K562 (cell line): Measurements from ENCODE around the gene TRIM27. TPM values are rescaled to one million over a fixed set of nuclear protein-coding genes. Genes with fewer than 3 reads are reported as not detected.

Experiments used
- CBX5 ChIP-seq: IDR thresholded peaks from 2 replicates; pipeline ENCODE4 v1.6.1; 2014; ENCODE audit warnings: low read depth, borderline replicate concordance
- CSDE1 ChIP-seq, 2 experiments: fragments of 450-650 bp; IDR thresholded peaks; 2 replicates each; pipeline ENCODE4 v1.6.1; 2016; ENCODE audit warnings: mild to moderate bottlenecking in 1 of 2
- MAFK ChIP-seq: IDR thresholded peaks from 2 replicates; pipeline ENCODE4 v1.6.1; 2011; ENCODE audit warnings: low read length, improper control_type of control experiment
- MBD2 ChIP-seq: sonication (generic); IDR thresholded peaks from 2 replicates; pipeline ENCODE4 v1.6.1; 2016; ENCODE audit warnings: low read depth, borderline replicate concordance
- MEF2A ChIP-seq: IDR thresholded peaks from 2 replicates; pipeline ENCODE4 v1.6.1; 2011; ENCODE audit warnings: low read depth, mild to moderate bottlenecking, low read length, moderate library complexity; ENCODE audit not compliant: control insufficient read depth
- NCOA2 ChIP-seq, 2 experiments: fragments of 450-650 bp; IDR thresholded peaks; 2 replicates each; pipeline ENCODE4 v1.6.1; 2018; ENCODE audit warnings: mild to moderate bottlenecking in 2 of 2, moderate library complexity in 1 of 2; ENCODE audit not compliant: partially characterized antibody in 2 of 2
- NCOR1 ChIP-seq: fragments of 450-650 bp; IDR thresholded peaks from 2 replicates; pipeline ENCODE4 v1.6.1; 2016; ENCODE audit warnings: mild to moderate bottlenecking, moderate library complexity
- SMARCC2 ChIP-seq: fragments of 450-650 bp; IDR thresholded peaks from 2 replicates; pipeline ENCODE4 v1.6.1; 2017; ENCODE audit warnings: antibody characterized with exemption, moderate library complexity, mild to moderate bottlenecking, low read depth
- SUPT5H ChIP-seq: fragments of 450-650 bp; IDR thresholded peaks from 2 replicates; pipeline ENCODE4 v1.6.1; 2016
- WHSC1 ChIP-seq: IDR thresholded peaks from one replicate; pipeline ENCODE4 v1.6.1; 2012; ENCODE audit warnings: low read length, control low read depth, inconsistent platforms
- ZNF143 ChIP-seq: sonication (generic); formaldehyde crosslinking; IDR thresholded peaks from 2 replicates; pipeline ENCODE4 v1.9.0; 2022; ENCODE audit warnings: mild to moderate bottlenecking, missing genetic modification reagents
- ZNF239 ChIP-seq: fragments of 250-450 bp; sonication (Bioruptor Pico); IDR thresholded peaks from 2 replicates; pipeline ENCODE4 v1.4.0; 2020; ENCODE audit warnings: mild to moderate bottlenecking
- ZNF717 ChIP-seq: fragments of 250-450 bp; sonication (Bioruptor Pico); IDR thresholded peaks from 2 replicates; pipeline ENCODE4 v1.5.0; 2021
- polyA plus RNA-seq, 8 experiments: library from polyadenylated mRNA; depleted of rRNA in 4 of 8; stranded (reverse) in 5 of 8; unstranded in 3 of 8; fragments of >200 nt; fragmentation: Nextera tagmentation in 2 of 8; fragmentation: Illumina TruSeq in 1 of 8; extraction: Ambion mirVana in 2 of 8; extraction: Trizol in 1 of 8; gene quantifications; 2 replicates each; pipeline versions ENCODE4 v1.2.1 to v1.2.3, GENCODE V29; 2011 to 2014; ENCODE audit warnings: inconsistent platforms in 1 of 8, missing spikeins in 1 of 8
- total RNA-seq, 7 experiments: library from RNA; depleted of rRNA in 6 of 7; stranded (reverse); fragments of >200 nt in 6 of 7; fragmentation: Illumina TruSeq in 2 of 7; extraction: Trizol in 2 of 7; gene quantifications; 2 replicates each; pipeline versions ENCODE4 v1.2.1 to v1.2.3, GENCODE V29; 2011 to 2021; ENCODE audit warnings: low replicate concordance in 1 of 7
- TF ChIP-seq, protein P1 (sequence below): IDR thresholded peaks from 3 replicates; pipeline ENCODE4 v1.6.1; 2011; ENCODE audit warnings: borderline replicate concordance, mild to moderate bottlenecking, moderate library complexity; ENCODE audit not compliant: insufficient read length; ENCODE audit errors: extremely low read depth
- TF ChIP-seq, protein P2 (sequence below): fragments of 250-450 bp; sonication (Bioruptor Pico); IDR thresholded peaks from 2 replicates; pipeline ENCODE4 v1.4.0; 2020; ENCODE audit warnings: mild to moderate bottlenecking, moderate library complexity
- TF ChIP-seq, protein P3 (sequence below), 2 experiments: fragments of 450-650 bp; IDR thresholded peaks; 2 replicates each; pipeline ENCODE4 v1.6.1; 2018; ENCODE audit warnings: mild to moderate bottlenecking in 2 of 2, low read depth in 1 of 2; ENCODE audit not compliant: partially characterized antibody in 2 of 2
- TF ChIP-seq, protein P4 (sequence below): fragments of 250-450 bp; sonication (Bioruptor Pico); IDR thresholded peaks from 2 replicates; pipeline ENCODE4 v1.5.0; 2021

Gene TRIM27
- total and polyA plus RNA-seq, 9 of the 15 experiments (the other 6 are each of a cell fraction or from before 2014, with no cell fraction given) = 37.7 to 235 (median 122) TPM

DNA sequence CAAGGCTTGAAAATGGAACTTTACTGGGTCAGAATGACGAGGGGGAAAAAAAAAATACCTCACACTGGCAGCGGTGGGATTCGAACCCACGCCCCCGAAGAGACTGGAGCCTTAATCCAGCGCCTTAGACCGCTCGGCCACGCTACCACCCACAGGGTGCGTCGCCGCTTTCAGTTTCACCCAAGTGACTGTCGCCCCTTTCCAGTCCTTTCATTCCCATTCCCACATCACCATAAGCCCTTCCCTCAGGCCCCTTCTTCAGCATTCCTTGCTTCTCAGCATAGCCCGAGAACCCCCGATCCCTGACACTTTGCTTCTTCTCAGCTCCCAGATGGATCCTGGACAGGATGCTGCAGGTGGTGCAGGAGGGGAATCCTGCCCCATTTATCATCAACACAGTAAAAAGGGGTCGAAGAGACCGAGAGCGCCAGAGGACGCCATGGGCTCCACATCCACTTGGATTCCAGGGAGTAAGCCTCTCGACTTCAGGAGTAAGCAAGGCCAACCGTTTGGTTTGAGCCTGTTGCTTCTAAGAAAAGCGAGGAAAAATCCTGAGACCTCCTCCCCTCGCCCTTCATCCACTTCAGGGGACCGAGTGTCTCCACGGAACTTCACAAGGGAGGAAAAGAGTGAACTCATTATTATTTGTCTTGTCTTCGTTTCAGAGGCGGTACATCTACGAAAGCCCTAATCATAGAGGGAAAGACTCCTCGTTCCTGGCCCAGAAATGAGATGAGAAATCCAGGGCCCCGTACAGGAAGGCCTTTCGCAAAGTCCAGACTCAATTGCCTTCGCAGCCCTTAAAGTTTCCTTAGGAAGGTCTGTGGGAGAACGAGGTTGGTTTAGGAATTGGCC, 20.0 kb upstream of the TRIM27 start (continued):
- TF ChIP-seq, protein P1, sequence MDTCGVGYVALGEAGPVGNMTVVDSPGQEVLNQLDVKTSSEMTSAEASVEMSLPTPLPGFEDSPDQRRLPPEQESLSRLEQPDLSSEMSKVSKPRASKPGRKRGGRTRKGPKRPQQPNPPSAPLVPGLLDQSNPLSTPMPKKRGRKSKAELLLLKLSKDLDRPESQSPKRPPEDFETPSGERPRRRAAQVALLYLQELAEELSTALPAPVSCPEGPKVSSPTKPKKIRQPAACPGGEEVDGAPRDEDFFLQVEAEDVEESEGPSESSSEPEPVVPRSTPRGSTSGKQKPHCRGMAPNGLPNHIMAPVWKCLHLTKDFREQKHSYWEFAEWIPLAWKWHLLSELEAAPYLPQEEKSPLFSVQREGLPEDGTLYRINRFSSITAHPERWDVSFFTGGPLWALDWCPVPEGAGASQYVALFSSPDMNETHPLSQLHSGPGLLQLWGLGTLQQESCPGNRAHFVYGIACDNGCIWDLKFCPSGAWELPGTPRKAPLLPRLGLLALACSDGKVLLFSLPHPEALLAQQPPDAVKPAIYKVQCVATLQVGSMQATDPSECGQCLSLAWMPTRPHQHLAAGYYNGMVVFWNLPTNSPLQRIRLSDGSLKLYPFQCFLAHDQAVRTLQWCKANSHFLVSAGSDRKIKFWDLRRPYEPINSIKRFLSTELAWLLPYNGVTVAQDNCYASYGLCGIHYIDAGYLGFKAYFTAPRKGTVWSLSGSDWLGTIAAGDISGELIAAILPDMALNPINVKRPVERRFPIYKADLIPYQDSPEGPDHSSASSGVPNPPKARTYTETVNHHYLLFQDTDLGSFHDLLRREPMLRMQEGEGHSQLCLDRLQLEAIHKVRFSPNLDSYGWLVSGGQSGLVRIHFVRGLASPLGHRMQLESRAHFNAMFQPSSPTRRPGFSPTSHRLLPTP = peak; percentile 99
- TF ChIP-seq, protein P2, sequence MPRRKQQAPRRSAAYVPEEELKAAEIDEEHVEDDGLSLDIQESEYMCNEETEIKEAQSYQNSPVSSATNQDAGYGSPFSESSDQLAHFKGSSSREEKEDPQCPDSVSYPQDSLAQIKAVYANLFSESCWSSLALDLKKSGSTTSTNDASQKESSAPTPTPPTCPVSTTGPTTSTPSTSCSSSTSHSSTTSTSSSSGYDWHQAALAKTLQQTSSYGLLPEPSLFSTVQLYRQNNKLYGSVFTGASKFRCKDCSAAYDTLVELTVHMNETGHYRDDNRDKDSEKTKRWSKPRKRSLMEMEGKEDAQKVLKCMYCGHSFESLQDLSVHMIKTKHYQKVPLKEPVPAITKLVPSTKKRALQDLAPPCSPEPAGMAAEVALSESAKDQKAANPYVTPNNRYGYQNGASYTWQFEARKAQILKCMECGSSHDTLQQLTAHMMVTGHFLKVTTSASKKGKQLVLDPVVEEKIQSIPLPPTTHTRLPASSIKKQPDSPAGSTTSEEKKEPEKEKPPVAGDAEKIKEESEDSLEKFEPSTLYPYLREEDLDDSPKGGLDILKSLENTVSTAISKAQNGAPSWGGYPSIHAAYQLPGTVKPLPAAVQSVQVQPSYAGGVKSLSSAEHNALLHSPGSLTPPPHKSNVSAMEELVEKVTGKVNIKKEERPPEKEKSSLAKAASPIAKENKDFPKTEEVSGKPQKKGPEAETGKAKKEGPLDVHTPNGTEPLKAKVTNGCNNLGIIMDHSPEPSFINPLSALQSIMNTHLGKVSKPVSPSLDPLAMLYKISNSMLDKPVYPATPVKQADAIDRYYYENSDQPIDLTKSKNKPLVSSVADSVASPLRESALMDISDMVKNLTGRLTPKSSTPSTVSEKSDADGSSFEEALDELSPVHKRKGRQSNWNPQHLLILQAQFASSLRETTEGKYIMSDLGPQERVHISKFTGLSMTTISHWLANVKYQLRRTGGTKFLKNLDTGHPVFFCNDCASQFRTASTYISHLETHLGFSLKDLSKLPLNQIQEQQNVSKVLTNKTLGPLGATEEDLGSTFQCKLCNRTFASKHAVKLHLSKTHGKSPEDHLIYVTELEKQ (CRISPR knock-in tag) = no peak
- TF ChIP-seq SMARCC2 (peak; percentile 22; the same call in 1 of the 2 replicates), NCOA2 (IDR thresholded peaks at IDR 0.05; ENCODE audit: partially characterized antibody in 2 of 2) (no peak), ZNF239 (CRISPR knock-in tag) (no peak), MEF2A (no peak), CBX5 (no peak), CSDE1 (IDR thresholded peaks at IDR 0.05) (no peak), WHSC1 (no peak), SUPT5H (0 out of 2 replicates have a peak, but pooled peaks have one; percentile 37), ZNF143 (CRISPR knock-in tag) (no peak), MBD2 (no peak), NCOR1 (no peak), MAFK (no peak; the same call in none of the 2 replicates), ZNF717 (CRISPR knock-in tag) (no peak)
- TF ChIP-seq, protein P3, sequence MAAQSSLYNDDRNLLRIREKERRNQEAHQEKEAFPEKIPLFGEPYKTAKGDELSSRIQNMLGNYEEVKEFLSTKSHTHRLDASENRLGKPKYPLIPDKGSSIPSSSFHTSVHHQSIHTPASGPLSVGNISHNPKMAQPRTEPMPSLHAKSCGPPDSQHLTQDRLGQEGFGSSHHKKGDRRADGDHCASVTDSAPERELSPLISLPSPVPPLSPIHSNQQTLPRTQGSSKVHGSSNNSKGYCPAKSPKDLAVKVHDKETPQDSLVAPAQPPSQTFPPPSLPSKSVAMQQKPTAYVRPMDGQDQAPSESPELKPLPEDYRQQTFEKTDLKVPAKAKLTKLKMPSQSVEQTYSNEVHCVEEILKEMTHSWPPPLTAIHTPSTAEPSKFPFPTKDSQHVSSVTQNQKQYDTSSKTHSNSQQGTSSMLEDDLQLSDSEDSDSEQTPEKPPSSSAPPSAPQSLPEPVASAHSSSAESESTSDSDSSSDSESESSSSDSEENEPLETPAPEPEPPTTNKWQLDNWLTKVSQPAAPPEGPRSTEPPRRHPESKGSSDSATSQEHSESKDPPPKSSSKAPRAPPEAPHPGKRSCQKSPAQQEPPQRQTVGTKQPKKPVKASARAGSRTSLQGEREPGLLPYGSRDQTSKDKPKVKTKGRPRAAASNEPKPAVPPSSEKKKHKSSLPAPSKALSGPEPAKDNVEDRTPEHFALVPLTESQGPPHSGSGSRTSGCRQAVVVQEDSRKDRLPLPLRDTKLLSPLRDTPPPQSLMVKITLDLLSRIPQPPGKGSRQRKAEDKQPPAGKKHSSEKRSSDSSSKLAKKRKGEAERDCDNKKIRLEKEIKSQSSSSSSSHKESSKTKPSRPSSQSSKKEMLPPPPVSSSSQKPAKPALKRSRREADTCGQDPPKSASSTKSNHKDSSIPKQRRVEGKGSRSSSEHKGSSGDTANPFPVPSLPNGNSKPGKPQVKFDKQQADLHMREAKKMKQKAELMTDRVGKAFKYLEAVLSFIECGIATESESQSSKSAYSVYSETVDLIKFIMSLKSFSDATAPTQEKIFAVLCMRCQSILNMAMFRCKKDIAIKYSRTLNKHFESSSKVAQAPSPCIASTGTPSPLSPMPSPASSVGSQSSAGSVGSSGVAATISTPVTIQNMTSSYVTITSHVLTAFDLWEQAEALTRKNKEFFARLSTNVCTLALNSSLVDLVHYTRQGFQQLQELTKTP (IDR thresholded peaks at IDR 0.05; ENCODE audit: low read depth in 1 of 2, partially characterized antibody in 2 of 2) = peak; percentile 39 to 60
- TF ChIP-seq, protein P4, sequence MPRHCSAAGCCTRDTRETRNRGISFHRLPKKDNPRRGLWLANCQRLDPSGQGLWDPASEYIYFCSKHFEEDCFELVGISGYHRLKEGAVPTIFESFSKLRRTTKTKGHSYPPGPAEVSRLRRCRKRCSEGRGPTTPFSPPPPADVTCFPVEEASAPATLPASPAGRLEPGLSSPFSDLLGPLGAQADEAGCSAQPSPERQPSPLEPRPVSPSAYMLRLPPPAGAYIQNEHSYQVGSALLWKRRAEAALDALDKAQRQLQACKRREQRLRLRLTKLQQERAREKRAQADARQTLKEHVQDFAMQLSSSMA (CRISPR knock-in tag) = no peak
